ENCODE results near the gene ATP2B2. TPM values are rescaled to one million over a fixed set of nuclear protein-coding genes. Genes with fewer than 3 reads are reported as not detected.

ATP2B2 gene
- total and polyA plus RNA-seq, 7 donors = 0.08 to 6.5 (median 0.77) TPM

GRCh38 chr3:10507331-10507730 is 1.9 kb upstream of the ATP2B2 start:
- DNase-seq = no peak
- TF ChIP-seq CTCF (IDR thresholded peaks at IDR 0.05) = no peak
- no peaks in the 10 kb centered on the region for H3K4me1 ChIP-seq
- no peak overlapping the region for H3K27ac ChIP-seq
- H3K4me3 ChIP-seq = no peak overlapping the region
- H3K9me3 ChIP-seq = no peaks in the 10 kb centered on the region
- H3K36me3 ChIP-seq (ENCODE audit: insufficient read depth in 1 of 2, low read depth in 1 of 2) = no peaks in the 10 kb centered on the region
- WGBS, 3 donors = 83 to 91% (median 89%) methylated on average over 9 of the region's 9 CpGs
- intact Hi-C loops (cut with DNase I) = no loop called here
- no peak for ATAC-seq
- peaks cover 0 to 2% (median 0%) of the 10 kb centered on the region in 3 donors for H3K27me3 ChIP-seq (ENCODE audit: insufficient read depth in 3 of 3, low read length in 2 of 3)

GRCh38 chr3:10506696-10507095 is 1.3 kb upstream of the ATP2B2 start:
- Histone ChIP-seq H3K27me3 (ENCODE audit: insufficient read depth in 3 of 3, low read length in 2 of 3) (peaks cover 0 to 2% (median 0%) of the 10 kb centered on the region in 3 donors), H3K4me1 (no peaks in the 10 kb centered on the region), H3K36me3 (ENCODE audit: insufficient read depth in 1 of 2, low read depth in 1 of 2) (no peaks in the 10 kb centered on the region), H3K27ac (no peak overlapping the region), H3K9me3 (no peaks in the 10 kb centered on the region), H3K4me3 (no peak overlapping the region)
- no peak for ATAC-seq
- WGBS, 3 donors = 83 to 94% (median 91%) methylated on average over 9 to 14 of the region's 14 CpGs
- no peak for DNase-seq
- TF ChIP-seq CTCF (IDR thresholded peaks at IDR 0.05) = no peak
- intact Hi-C loops (cut with DNase I) = no loop called here

- Histone ChIP-seq H3K4me1 (no peaks in the 10 kb centered on the region), H3K27me3 (ENCODE audit: insufficient read depth in 3 of 3, low read length in 2 of 3) (peaks cover 0 to 2% (median 0%) of the 10 kb centered on the region in 3 donors), H3K9me3 (no peaks in the 10 kb centered on the region), H3K4me3 (peak overlapping the region; percentile 52), H3K36me3 (ENCODE audit: insufficient read depth in 1 of 2, low read depth in 1 of 2) (no peaks in the 10 kb centered on the region), H3K27ac (no peak overlapping the region)
- ATAC-seq (peak in 2 of 4 donors; percentile 23 to 32), DNase-seq (no peak)
- no peak for TF ChIP-seq CTCF (IDR thresholded peaks at IDR 0.05)
- WGBS, 3 donors = 33 to 46% (median 37%) methylated on average over 20 to 22 of the region's 22 CpGs
- intact Hi-C loops (cut with DNase I) = no loop called here
Observed at GRCh38 chr3:10505791-10506585, 602 bp upstream of the ATP2B2 start.

GRCh38 chr3:10504171-10505049 is 976 bp downstream of the ATP2B2 start:
- Histone ChIP-seq H3K4me3 (no peak overlapping the region), H3K9me3 (no peaks in the 10 kb centered on the region), H3K27me3 (ENCODE audit: insufficient read depth in 3 of 3, low read length in 2 of 3) (peaks cover 0 to 2% (median 0%) of the 10 kb centered on the region in 3 donors), H3K36me3 (ENCODE audit: insufficient read depth in 1 of 2, low read depth in 1 of 2) (no peaks in the 10 kb centered on the region), H3K4me1 (no peaks in the 10 kb centered on the region), H3K27ac (no peak overlapping the region)
- intact Hi-C loops (cut with DNase I) = no loop called here
- 62 to 73% (median 69%) methylated on average over 22 to 25 of the region's 25 CpGs for WGBS, 3 donors
- no peak for TF ChIP-seq CTCF (IDR thresholded peaks at IDR 0.05)
- DNase-seq (peak in 1 of 2 donors; percentile 39), ATAC-seq (peak in 1 of 4 donors; percentile 25)

Measured in psoas muscle (tissue), 8 donors.